Measurements from ENCODE around the gene NMRK1.
A peak's percentile ranks its signal among the peaks of the same experiment; 100 is the strongest.

NMRK1 gene

GRCh38 chr9:75027187-75028107 is 60.5 kb downstream of the NMRK1 start:
- TF ChIP-seq CTCF (conservative IDR thresholded peaks at IDR 0.05; ENCODE audit: low read length), result no peak
- peak; percentile 33 for DNase-seq (ENCODE audit: low read depth)
- peak overlapping the region; percentile 81 for H3K4me3 ChIP-seq (ENCODE audit: low read length)

- DNase-seq (ENCODE audit: low read depth), result no peak
- TF ChIP-seq CTCF (conservative IDR thresholded peaks at IDR 0.05; ENCODE audit: low read length), result no peak
- no peak overlapping the region for H3K4me3 ChIP-seq (ENCODE audit: low read length)
These were observed 64.1 kb downstream of the NMRK1 start for GRCh38 chr9:75023846-75024245.

GRCh38 chr9:75019654-75020053 is 68.3 kb downstream of the NMRK1 start:
- no peak for TF ChIP-seq CTCF (conservative IDR thresholded peaks at IDR 0.05; ENCODE audit: low read length)
- no peak for DNase-seq (ENCODE audit: low read depth)

GRCh38 chr9:75019022-75019421 is 68.9 kb downstream of the NMRK1 start:
- no peak for TF ChIP-seq CTCF (conservative IDR thresholded peaks at IDR 0.05; ENCODE audit: low read length)
- no peak for DNase-seq (ENCODE audit: low read depth)

More at GRCh38 chr9:75019654-75020053, 68.3 kb downstream of the NMRK1 start:
- no peak overlapping the region for H3K4me3 ChIP-seq (ENCODE audit: low read length)

GRCh38 chr9:75017378-75017777 is 70.6 kb downstream of the NMRK1 start:
- DNase-seq (ENCODE audit: low read depth), result no peak
- no peak for TF ChIP-seq CTCF (conservative IDR thresholded peaks at IDR 0.05; ENCODE audit: low read length)
- H3K4me3 ChIP-seq (ENCODE audit: low read length), result no peak overlapping the region

More at GRCh38 chr9:75019022-75019421, 68.9 kb downstream of the NMRK1 start:
- no peak overlapping the region for H3K4me3 ChIP-seq (ENCODE audit: low read length)

GRCh38 chr9:75013735-75014134 is 74.2 kb downstream of the NMRK1 start:
- DNase-seq (ENCODE audit: low read depth), result no peak
- no peak for TF ChIP-seq CTCF (conservative IDR thresholded peaks at IDR 0.05; ENCODE audit: low read length)
- no peak overlapping the region for H3K4me3 ChIP-seq (ENCODE audit: low read length)

Measured in AG10803 (cell line).